ENCODE data around the gene TTC39C. TPM values are rescaled to one million over a fixed set of nuclear protein-coding genes. Genes with fewer than 3 reads are reported as not detected.

TTC39C gene
- total and polyA plus RNA-seq, 2 of the 8 experiments (the other 6 are each of a cell fraction or from before 2014, with no cell fraction given): 8.1 to 79.1 TPM

- TF ChIP-seq MAFK (IDR thresholded peaks at IDR 0.05; ENCODE audit: low read depth, low read length) (no peak), MAX (IDR thresholded peaks at IDR 0.05) (no peak), KDM4A (IDR thresholded peaks at IDR 0.05; ENCODE audit: low read depth, low read length, severe bottlenecking) (no peak), SP1 (IDR thresholded peaks at IDR 0.05; ENCODE audit: low read depth, low read length) (no peak), SUZ12 (IDR thresholded peaks at IDR 0.05; ENCODE audit: low read length) (no peak)
Measured at GRCh38 chr18:24021505-24021904, 7.0 kb downstream of the TTC39C start (continued).

Data from H1 (cell line).